NCI-H524 treated with DMSO at 0.1 percent for 48 hours (cell line): ENCODE measurements around the gene CCDC78.
"Not testable (repeated sequence)": the region's sequence is repeated elsewhere in the genome, so short reads cannot be mapped to it uniquely, and the experiment has no call there.

Experiments
- DNase-seq: peaks from one replicate; lab custom pipeline; 2025; lab: John Stamatoyannopoulos, UW

Gene CCDC78

DNA sequence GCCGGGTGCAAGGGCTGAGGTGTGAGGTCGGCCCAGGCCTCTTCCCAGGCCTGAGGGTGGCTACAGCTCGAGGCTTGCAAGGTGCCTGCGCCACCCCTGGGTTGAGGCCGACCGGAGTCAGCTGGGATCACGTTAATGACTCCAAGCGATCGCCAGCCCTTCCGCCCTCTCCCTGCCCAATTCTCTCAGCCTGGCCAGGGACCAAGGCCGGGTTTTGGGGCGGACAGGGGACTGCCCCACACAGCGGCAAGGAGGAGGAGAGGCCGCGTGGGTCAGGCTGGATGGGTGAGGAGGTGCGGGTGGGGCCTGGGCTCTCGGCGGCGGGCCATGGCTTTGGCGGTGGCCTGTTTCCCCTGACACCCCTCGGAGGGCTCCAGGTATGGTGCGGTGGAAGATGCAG is 32.9 kb downstream of the CCDC78 start:
- DNase-seq: no peak

- DNase-seq: no peak
Observed at GRCh38 chr16:692356-693108, 33.7 kb downstream of the CCDC78 start.

DNA sequence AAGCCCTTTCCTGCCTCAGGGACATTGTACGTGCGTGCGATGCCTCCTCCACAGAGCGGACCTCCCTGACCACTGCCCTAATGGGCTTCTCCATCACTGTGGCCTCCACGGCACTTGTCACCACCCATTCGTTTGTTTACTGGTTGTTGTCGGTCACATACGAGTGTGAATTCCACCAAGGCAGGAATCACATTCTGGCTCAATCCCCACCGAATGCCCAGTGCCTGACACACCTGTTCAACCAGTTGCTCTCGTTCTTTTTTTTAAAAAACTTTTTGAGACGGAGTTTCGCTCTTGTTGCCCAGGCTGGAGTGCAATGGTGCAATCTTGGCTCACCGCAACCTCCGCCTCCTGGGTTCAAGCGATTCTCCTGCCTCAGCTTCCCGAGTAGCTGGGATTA is 35.0 kb downstream of the CCDC78 start:
- DNase-seq: not testable (repeated sequence)

DNA sequence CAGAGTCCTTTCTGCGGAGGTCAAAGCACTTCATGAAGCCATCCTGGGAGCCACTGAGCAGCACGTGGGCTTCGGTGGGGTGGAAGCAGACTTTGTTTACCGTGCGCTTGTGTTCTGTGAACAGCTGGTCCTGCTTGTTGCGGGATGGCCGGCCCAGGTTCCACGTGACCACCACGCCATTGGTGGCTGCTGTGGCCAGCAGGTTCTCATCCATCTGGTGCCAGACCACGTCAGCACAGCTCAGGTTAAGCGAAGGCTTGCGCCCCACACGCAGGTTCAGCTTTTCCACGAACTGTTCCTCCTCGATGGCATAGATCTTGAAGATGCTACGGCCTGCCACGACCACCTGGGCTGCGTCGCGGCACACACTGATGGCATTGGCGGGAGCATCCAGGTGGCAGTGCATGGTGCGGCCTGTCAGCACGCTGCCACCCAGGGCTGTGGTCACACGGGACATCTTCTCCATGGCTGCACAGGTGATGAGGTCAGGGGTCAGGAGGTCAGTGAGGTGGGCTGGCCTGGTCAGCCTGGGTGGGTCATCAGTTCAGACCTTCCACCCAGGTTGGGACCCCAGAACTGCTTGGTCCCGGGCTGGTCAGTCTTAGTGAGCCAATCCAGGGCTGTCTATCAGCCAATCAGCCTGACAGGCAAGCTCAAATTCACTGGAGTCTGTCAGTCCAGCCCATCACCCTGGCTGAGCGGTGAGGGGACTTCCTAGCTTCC is 36.9 kb downstream of the CCDC78 start:
- no peak for DNase-seq

DNA sequence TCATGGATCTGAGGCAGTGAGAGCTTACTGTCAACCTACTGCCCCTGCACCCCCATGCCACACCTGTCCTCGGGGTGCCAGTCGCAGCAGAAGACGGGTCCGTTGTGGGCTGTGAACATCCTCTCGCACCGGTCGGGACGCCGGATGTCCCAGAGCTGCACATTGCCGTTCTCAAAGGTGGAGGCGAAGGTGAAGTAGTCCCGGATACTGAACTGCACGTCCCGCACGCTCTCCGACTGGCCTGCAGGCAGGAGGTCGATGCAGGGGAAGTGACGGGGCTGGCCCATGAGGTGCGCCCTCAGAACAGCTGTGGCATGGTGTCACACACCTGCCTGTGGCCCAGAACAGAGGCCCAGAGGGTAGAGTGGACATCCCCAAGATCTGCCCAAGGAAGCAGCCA is 38.7 kb downstream of the CCDC78 start:
- no peak for DNase-seq

DNA sequence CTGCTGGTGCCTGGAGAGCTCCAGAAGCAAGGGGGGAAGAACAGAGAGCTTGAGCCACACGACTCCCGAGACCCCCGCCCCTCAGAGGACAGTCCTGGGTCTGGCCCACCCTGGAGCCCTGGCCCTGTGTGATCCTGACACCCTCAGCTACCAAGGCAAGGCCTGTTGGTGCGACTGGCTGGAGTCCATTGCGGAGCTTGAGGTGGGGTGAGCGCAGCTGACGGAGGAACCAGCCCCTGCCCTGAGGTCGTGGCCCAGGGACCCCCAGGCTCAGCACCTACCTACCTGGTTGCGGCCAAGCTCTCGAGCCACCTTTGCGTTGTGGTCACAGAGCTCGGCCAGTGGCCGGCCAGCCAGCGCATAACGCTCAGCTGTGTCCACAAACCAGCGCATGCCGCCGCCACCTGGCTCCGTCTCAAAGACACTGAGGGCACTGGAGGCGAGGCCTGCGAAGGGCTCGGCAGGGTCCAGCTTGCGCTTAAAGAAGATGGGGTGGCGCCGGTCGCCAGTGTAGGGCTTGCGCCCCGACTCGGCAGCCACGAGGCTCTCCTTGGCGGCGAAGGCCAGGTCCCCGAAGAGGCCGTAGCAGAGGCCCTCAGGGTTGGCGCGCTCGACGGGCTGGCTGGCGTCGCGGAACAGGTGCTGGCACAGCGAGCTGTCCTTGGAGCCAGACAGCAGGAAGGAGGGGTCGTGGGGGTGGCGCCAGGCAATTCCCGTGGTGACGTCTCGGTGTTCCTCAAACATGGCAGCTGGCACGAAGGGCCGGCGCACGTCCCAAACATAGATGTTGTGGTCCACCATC is 39.6 kb downstream of the CCDC78 start:
- DNase-seq: no peak

GRCh38 chr16:685967-686366 is 40.3 kb downstream of the CCDC78 start:
- DNase-seq: no peak

GRCh38 chr16:684961-685696 is 41.1 kb downstream of the CCDC78 start:
- DNase-seq: no peak

DNA sequence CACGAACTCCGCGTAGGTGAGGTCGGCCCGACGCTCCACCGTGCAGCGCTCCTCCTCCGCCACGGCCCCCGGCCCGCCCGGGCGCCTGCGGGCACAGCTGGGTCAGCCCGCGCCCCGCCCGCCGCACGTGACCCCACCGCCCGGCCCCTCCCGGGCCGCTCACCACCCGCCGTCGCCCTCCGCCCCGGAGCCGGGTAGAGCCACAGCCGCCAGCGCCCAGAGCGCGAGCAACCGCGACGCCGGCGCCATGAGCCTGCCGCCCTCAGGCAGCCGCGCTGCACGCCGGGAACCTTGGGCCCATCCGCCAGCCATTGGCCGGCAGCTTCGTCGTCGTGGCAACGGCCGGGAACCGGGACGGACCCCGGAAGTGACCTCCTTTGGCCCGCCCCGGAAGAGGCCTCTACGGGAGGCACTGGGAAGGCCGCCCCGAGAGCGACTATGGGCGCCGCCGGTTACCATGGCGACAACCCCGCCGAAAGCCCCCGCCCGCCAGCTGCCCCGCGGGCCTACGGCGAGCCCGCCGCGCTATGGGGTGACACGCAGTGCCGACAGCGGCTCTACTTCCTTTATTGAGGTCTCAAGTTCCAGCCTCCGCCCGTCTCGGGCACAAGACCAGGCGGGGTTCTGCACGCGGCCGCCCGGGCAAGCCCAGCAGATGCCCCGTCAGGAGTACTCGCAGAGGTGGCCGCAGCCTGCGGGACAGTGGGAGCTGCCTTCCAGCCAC is 42.0 kb downstream of the CCDC78 start, which contains the start of gene JMJD8:
JMJD8 (minus strand) TSS at position 264 of the 724 bp plus-strand sequence; CDS start at position 249, 15 bp downstream.
- peak; percentile 63 for DNase-seq

- DNase-seq: no peak
Observed at GRCh38 chr16:683396-684070, 42.7 kb downstream of the CCDC78 start.

DNA sequence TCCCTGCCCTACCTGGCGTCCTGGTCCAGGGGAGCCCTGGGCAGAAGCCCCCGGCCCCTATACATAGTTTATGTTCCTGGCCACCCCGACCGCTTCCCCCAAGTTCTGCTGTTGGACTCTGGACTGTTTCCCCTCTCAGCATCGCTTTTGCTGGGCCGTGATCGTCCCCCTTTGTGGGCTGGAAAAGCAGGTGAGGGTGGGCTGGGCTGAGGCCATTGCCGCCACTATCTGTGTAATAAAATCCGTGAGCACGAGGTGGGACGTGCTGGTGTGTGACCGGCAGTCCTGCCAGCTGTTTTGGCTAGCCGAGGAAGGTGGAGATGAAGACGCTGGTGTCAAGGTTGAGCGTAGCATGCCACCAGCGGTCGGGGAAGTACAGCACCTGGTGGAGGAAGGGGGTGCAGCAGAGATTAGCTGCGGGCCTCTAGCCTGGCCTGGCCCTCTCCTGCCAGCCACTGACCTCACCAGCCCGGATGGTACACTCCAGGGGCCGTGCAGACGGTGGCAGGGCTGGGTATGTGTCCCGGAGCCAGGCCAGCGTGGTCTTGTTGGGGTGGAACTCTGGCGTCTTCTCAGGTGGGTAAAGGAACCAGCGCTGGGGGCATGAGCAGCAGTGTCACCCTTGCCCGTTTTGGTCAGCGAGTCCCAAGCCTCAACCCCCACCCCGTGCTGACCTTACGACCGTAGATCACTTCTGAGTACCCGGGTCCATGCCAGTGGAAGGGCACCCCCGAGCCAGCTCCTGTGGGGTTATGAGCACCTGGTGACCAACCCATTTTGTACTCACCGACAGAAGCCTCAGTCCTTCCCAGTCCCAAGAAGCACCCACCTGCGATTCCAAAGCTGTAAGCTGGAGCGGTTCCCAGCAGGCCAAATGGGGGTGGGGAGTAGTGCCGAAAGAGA is 43.5 kb downstream of the CCDC78 start:
- no peak for DNase-seq

GRCh38 chr16:681746-682427 is 44.4 kb downstream of the CCDC78 start:
- DNase-seq: no peak

GRCh38 chr16:680967-681745 is 45.1 kb downstream of the CCDC78 start:
- DNase-seq: no peak

GRCh38 chr16:680625-680945 is 45.7 kb downstream of the CCDC78 start:
- no peak for DNase-seq

DNA sequence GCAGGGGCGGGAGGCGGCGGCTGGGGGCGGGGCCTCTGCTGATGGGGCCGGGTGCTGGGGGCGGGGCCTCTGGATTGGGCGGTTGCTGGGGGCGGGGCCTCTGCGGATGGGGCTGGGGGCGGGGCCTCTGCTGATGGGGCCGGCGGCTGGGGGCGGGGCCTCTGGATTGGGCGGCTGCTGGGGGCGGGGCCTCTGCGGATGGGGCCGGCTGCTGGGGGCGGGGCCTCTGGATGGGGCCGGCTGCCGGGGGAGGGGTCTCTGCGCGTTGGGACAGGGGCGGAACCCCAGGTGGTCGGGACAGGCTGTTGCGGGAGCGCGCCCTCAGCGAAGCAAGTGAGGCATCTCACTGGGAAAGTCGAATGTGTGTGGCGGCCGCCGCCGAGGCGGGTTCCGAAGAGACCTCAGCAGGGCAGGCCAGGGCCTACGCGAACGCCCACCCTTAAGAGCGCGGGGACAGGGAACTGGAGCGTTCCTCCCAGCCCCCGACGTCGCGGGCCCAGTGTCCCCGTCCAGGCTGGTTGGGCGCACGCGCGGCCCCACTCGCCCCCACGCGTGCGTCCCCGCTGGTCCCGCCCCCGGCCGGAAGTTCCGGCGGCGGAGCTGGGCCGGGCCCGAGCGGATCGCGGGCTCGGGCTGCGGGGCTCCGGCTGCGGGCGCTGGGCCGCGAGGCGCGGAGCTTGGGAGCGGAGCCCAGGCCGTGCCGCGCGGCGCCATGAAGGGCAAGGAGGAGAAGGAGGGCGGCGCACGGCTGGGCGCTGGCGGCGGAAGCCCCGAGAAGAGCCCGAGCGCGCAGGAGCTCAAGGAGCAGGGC is 46.2 kb downstream of the CCDC78 start, which contains the start of gene STUB1:
STUB1 (plus strand) TSS at position 597 of the 811 bp plus-strand sequence; CDS start at position 713, 116 bp downstream.
- DNase-seq: peak; percentile 28

DNA sequence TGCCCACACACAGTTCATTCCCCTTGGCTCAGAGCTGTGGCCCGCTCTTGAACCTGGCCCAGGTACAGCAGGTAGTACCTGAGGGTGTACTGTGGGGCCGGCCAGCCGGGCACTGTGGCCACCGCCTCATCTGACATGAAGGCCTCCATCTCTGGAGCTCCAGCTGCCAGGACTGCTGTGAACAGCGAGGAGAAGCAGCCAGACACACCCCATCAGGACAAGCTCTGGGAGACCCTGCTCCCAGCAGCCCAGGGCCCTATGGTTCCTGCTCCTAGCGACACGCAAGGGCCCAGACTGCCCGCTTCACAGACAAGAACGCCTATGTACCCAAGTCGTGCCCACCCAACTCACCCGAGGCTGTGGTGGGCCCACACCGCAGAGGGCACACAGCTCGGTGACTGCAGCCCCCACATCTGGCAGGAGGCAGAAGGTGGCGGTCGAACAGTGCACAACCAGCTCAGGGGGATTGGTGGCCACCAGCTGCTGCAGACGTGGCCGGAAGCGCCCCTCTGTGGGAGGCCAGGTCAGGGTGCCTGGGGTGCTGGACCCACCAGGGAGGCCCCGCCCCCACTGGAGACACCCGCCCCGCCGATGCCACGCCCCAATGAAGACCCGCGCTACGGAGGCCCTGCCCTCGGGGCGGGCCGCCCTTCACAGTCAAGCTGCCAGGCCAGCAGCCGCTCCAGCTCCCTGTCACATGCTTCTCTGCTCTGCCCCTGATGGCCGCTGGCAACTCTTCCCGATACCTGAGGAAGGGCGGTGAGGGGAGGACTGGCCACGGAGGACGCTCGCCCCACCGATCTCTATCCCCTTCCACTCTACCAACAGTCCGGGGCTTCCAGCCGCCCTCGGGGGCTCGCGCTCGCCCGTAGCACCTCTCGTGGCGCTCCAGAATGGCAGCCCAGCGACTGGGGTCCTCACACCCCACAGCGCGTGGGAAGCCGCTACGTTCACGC is 47.1 kb downstream of the CCDC78 start:
- DNase-seq: peak; percentile 17
